ENCODE measurements around the gene RHOH. TPM values are rescaled to one million over a fixed set of nuclear protein-coding genes. Genes with fewer than 3 reads are reported as not detected.

Gene RHOH
- polyA plus RNA-seq, 1 donor (not counting 4 experiments of a cell fraction or from before 2014, with no cell fraction given): 0.04 TPM

DNA sequence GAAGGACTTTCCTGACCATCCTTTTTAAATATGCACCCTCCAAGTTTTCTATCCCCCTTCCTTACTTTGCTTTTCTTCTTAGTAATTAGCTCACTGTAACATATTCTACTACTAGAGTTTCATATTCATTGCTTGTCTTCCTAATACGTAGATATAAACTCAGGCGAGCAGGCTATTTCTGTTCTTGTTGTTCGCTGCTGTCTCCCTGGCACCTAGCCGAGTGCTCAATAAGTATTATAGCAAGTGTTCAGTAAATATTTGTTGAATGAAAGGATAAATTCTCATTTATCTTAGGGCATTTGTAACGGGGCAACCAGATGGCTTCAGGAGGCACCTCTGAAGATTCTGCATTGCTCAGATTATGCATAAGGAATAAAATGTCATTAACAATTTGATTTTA, 6.8 kb upstream of the RHOH start:
- TF ChIP-seq EZH2 (IDR thresholded peaks at IDR 0.05; ENCODE audit: low read length): no peak
- TF ChIP-seq, protein P1, sequence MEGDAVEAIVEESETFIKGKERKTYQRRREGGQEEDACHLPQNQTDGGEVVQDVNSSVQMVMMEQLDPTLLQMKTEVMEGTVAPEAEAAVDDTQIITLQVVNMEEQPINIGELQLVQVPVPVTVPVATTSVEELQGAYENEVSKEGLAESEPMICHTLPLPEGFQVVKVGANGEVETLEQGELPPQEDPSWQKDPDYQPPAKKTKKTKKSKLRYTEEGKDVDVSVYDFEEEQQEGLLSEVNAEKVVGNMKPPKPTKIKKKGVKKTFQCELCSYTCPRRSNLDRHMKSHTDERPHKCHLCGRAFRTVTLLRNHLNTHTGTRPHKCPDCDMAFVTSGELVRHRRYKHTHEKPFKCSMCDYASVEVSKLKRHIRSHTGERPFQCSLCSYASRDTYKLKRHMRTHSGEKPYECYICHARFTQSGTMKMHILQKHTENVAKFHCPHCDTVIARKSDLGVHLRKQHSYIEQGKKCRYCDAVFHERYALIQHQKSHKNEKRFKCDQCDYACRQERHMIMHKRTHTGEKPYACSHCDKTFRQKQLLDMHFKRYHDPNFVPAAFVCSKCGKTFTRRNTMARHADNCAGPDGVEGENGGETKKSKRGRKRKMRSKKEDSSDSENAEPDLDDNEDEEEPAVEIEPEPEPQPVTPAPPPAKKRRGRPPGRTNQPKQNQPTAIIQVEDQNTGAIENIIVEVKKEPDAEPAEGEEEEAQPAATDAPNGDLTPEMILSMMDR (optimal IDR thresholded peaks at IDR 0.05 in 1 of 3, IDR thresholded peaks at IDR 0.05 in 1 of 3, conservative IDR thresholded peaks at IDR 0.05 in 1 of 3; ENCODE audit: extremely low read depth in 1 of 3, insufficient read depth in 2 of 3, low read length in 3 of 3): no peak
- DNase-seq (ENCODE audit: low read depth, low spot score) (no peak), FAIRE-seq (no peak)
- no peaks in the 10 kb centered on the region for H3K9me1 ChIP-seq (ENCODE audit: control insufficient read depth, extremely low read depth, insufficient read depth, low read length)
- no peaks in the 10 kb centered on the region for H3K36me3 ChIP-seq (ENCODE audit: control insufficient read depth in 2 of 2, extremely low read depth in 1 of 2, insufficient read depth in 2 of 2, low read length in 2 of 2)
- no peak overlapping the region for H3K4me3 ChIP-seq (ENCODE audit: control insufficient read depth in 2 of 3, extremely low read depth in 1 of 3, insufficient read depth in 2 of 3, low read depth in 1 of 3, low read length in 3 of 3)
- H4K20me1 ChIP-seq (ENCODE audit: control insufficient read depth, extremely low read depth, insufficient read depth, low read length): no peaks in the 10 kb centered on the region
- dilution Hi-C loops (cut with MboI; ENCODE audit: extremely low pct_ligation_motif_present, low sequenced_read_pairs): no loop called here
- H3K79me2 ChIP-seq (ENCODE audit: control insufficient read depth, insufficient read depth, low read length): no peaks in the 10 kb centered on the region
- no peak overlapping the region for H2AFZ ChIP-seq (ENCODE audit: control insufficient read depth, low read length)
- H3K27ac ChIP-seq (ENCODE audit: control insufficient read depth, insufficient read depth, low read length): no peak overlapping the region
- no peak overlapping the region for H3K4me2 ChIP-seq (ENCODE audit: control insufficient read depth, extremely low read depth, insufficient read depth, low read depth, low read length)
- H3K9ac ChIP-seq (ENCODE audit: control insufficient read depth, extremely low read depth, insufficient read depth, low read length): no peak overlapping the region
- no peaks in the 10 kb centered on the region for H3K9me3 ChIP-seq (ENCODE audit: control insufficient read depth, low read depth, low read length)
- H3K27me3 ChIP-seq (ENCODE audit: control insufficient read depth, extremely low read depth, insufficient read depth, low read length): no peaks in the 10 kb centered on the region
- peaks cover 21% of the 10 kb centered on the region for H3K4me1 ChIP-seq (ENCODE audit: control insufficient read depth, extremely low read depth, insufficient read depth, low read length)

DNA sequence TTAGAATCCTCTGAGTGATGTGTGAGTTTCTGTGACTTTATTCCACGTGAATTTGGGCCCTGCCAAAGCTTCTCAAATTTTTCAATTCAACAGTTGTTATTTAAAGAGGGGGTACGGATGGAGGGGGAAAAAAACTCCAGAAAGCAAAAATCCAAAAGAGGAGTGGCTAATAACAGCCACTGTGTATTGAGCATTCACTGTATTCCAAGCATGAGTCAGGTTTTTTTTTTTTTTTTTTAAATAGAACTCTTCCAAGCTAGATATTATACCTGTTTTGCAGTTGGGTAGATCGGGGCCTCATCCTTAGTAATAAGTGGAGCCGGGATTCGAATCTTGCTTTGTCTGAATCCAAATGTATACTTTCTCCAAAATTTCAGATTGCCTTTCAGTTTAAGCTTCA, 6.4 kb upstream of the RHOH start:
- DNase-seq (ENCODE audit: low read depth, low spot score) (no peak), FAIRE-seq (no peak)
- H3K27me3 ChIP-seq (ENCODE audit: control insufficient read depth, extremely low read depth, insufficient read depth, low read length): no peaks in the 10 kb centered on the region
- H3K4me3 ChIP-seq (ENCODE audit: control insufficient read depth in 2 of 3, extremely low read depth in 1 of 3, insufficient read depth in 2 of 3, low read depth in 1 of 3, low read length in 3 of 3): no peak overlapping the region
- no peaks in the 10 kb centered on the region for H4K20me1 ChIP-seq (ENCODE audit: control insufficient read depth, extremely low read depth, insufficient read depth, low read length)
- dilution Hi-C loops (cut with MboI; ENCODE audit: extremely low pct_ligation_motif_present, low sequenced_read_pairs): no loop called here
- peaks cover 19% of the 10 kb centered on the region for H3K4me1 ChIP-seq (ENCODE audit: control insufficient read depth, extremely low read depth, insufficient read depth, low read length)
- TF ChIP-seq EZH2 (IDR thresholded peaks at IDR 0.05; ENCODE audit: low read length): no peak
- H2AFZ ChIP-seq (ENCODE audit: control insufficient read depth, low read length): no peak overlapping the region
- no peaks in the 10 kb centered on the region for H3K9me3 ChIP-seq (ENCODE audit: control insufficient read depth, low read depth, low read length)
- H3K27ac ChIP-seq (ENCODE audit: control insufficient read depth, insufficient read depth, low read length): no peak overlapping the region
- H3K79me2 ChIP-seq (ENCODE audit: control insufficient read depth, insufficient read depth, low read length): no peaks in the 10 kb centered on the region
- no peak overlapping the region for H3K9ac ChIP-seq (ENCODE audit: control insufficient read depth, extremely low read depth, insufficient read depth, low read length)
- H3K36me3 ChIP-seq (ENCODE audit: control insufficient read depth in 2 of 2, extremely low read depth in 1 of 2, insufficient read depth in 2 of 2, low read length in 2 of 2): no peaks in the 10 kb centered on the region
- H3K4me2 ChIP-seq (ENCODE audit: control insufficient read depth, extremely low read depth, insufficient read depth, low read depth, low read length): no peak overlapping the region
- H3K9me1 ChIP-seq (ENCODE audit: control insufficient read depth, extremely low read depth, insufficient read depth, low read length): no peaks in the 10 kb centered on the region

Measured in keratinocyte (primary cell).